ENCODE measurements around the gene MCM6. TPM values are rescaled to one million over a fixed set of nuclear protein-coding genes. Genes with fewer than 3 reads are reported as not detected.

MCM6 gene
- 10 to 100 TPM in 1 of 9 donors, 1 to 10 TPM in 8; 2.1 to 16.1 (median 4.4) TPM for total RNA-seq
- polyA plus RNA-seq, result 1 to 10 TPM; 1.0 to 3.5 TPM
- long read RNA-seq, donor 1, partial matches to known transcripts, result 0 of 5 reads
- long read RNA-seq, donor 1, other reads (novel, unspliced or antisense), result 1 of 5 reads
- long read RNA-seq, donor 2, transcript MCM6-201 (17 exons, 3,736 nt), result major isoform, 10 of 23 reads
- long read RNA-seq, donor 2, partial matches to known transcripts, result 12 of 23 reads
- long read RNA-seq, donor 2, other reads (novel, unspliced or antisense), result 1 of 23 reads
- long read RNA-seq, donor 3, partial matches to known transcripts, result 0 of 4 reads
- long read RNA-seq, donor 3, other reads (novel, unspliced or antisense), result 1 of 4 reads

- Histone ChIP-seq H3K36me3 (peaks cover 0 to 18% (median 10%) of the 10 kb centered on the region in 9 donors), H3K27ac (peak within 1 kb of the TSS; percentile 21 to 87 (median 73)), H3K4me1 (peaks cover 0 to 27% (median 14%) of the 10 kb centered on the region in 12 donors), H3K4me3 (peak within 1 kb of the TSS; percentile 24 to 87 (median 78)), H3K9me3 (no peaks in the 10 kb centered on the region), H3K27me3 (no peaks in the 10 kb centered on the region)
- peak; percentile 97 to 99 (median 98) for DNase-seq
- TF ChIP-seq CTCF (IDR thresholded peaks at IDR 0.05) (peak in 5 of 12 donors; percentile 6 to 44 (median 15)), POLR2A (IDR thresholded peaks at IDR 0.05) (no peak)
- 0 to 1% (median 0%) methylated on average over 44 to 71 of the region's 71 CpGs for WGBS, 4 donors
- intact Hi-C loops (cut with DNase I), result no loop called here
- ATAC-seq, result peak; percentile 98 to 100 (median 99)
These were observed at the start of gene MCM6 for GRCh38 chr2:135876066-135876711. Gene MCM6 (minus strand): TSS chr2:135876443. CDS start chr2:135876365, 78 bp downstream.

GRCh38 chr2:135925571-135925970 is 49.3 kb upstream of the MCM6 start:
- Histone ChIP-seq H3K9me3 (no peaks in the 10 kb centered on the region), H3K27me3 (no peaks in the 10 kb centered on the region), H3K27ac (no peak overlapping the region), H3K4me3 (no peak overlapping the region), H3K4me1 (no peaks in the 10 kb centered on the region), H3K36me3 (peaks cover 0 to 92% (median 41%) of the 10 kb centered on the region in 9 donors)
- ATAC-seq, result no peak
- intact Hi-C loops (cut with DNase I), result loop anchor here in 2 of 10 donors (5.0 to 10.0 kb wide), 2 partner anchors 192 to 199 kb away; partner anchors contain the start of gene CXCR4 (in 1 of the 2)
- TF ChIP-seq CTCF (IDR thresholded peaks at IDR 0.05) (no peak), POLR2A (IDR thresholded peaks at IDR 0.05) (no peak)
- 80 to 85% (median 81%) methylated on average over 2 of the region's 2 CpGs for WGBS, 4 donors
- DNase-seq, result no peak

GRCh38 chr2:135916207-135916606 is 40.0 kb upstream of the MCM6 start:
- Histone ChIP-seq H3K27ac (no peak overlapping the region), H3K27me3 (no peaks in the 10 kb centered on the region), H3K36me3 (peaks cover 0 to 69% (median 42%) of the 10 kb centered on the region in 9 donors), H3K9me3 (no peaks in the 10 kb centered on the region), H3K4me3 (no peak overlapping the region), H3K4me1 (no peaks in the 10 kb centered on the region)
- DNase-seq, result no peak
- intact Hi-C loops (cut with DNase I), result loop anchor here in 6 of 10 donors (1.0 to 10.0 kb wide), 6 partner anchors 199 to 1919 kb away; partner anchors contain the start of gene CXCR4 (in 3 of the 6)
- 48 to 66% (median 56%) methylated on average over 3 of the region's 3 CpGs for WGBS, 4 donors
- peak; percentile 39 to 64 (median 52) for TF ChIP-seq CTCF (IDR thresholded peaks at IDR 0.05)
- no peak for TF ChIP-seq POLR2A (IDR thresholded peaks at IDR 0.05)
- ATAC-seq, result peak in 1 of 4 donors; percentile 31

- ATAC-seq (no peak), DNase-seq (no peak)
- H3K27ac ChIP-seq, result no peak overlapping the region
- H3K9me3 ChIP-seq, result no peaks in the 10 kb centered on the region
- intact Hi-C loops (cut with DNase I), result loop anchor here in 5 of 10 donors (2.0 to 10.0 kb wide), 6 partner anchors 200 to 1923 kb away; partner anchors contain the start of gene CXCR4 (in 4 of the 5)
- H3K4me1 ChIP-seq, result no peaks in the 10 kb centered on the region
- no peak for TF ChIP-seq POLR2A (IDR thresholded peaks at IDR 0.05)
- no peak for TF ChIP-seq CTCF (IDR thresholded peaks at IDR 0.05)
- H3K4me3 ChIP-seq, result no peak overlapping the region
- peaks cover 0 to 71% (median 43%) of the 10 kb centered on the region in 9 donors for H3K36me3 ChIP-seq
- WGBS, 4 donors, result 64 to 74% (median 73%) methylated on average over 3 of the region's 3 CpGs
- H3K27me3 ChIP-seq, result no peaks in the 10 kb centered on the region
These were observed 38.2 kb upstream of the MCM6 start for GRCh38 chr2:135914485-135914884.
